Measurements from ENCODE around the gene AGAP5. TPM values are rescaled to one million over a fixed set of nuclear protein-coding genes. Genes with fewer than 3 reads are reported as not detected.
"Not testable (repeated sequence)": the region's sequence is repeated elsewhere in the genome, so short reads cannot be mapped to it uniquely, and the experiment has no call there.

The AGAP5 gene
- polyA plus RNA-seq, 3 donors, result 0.23 to 8.9 (median 0.44) TPM

DNA sequence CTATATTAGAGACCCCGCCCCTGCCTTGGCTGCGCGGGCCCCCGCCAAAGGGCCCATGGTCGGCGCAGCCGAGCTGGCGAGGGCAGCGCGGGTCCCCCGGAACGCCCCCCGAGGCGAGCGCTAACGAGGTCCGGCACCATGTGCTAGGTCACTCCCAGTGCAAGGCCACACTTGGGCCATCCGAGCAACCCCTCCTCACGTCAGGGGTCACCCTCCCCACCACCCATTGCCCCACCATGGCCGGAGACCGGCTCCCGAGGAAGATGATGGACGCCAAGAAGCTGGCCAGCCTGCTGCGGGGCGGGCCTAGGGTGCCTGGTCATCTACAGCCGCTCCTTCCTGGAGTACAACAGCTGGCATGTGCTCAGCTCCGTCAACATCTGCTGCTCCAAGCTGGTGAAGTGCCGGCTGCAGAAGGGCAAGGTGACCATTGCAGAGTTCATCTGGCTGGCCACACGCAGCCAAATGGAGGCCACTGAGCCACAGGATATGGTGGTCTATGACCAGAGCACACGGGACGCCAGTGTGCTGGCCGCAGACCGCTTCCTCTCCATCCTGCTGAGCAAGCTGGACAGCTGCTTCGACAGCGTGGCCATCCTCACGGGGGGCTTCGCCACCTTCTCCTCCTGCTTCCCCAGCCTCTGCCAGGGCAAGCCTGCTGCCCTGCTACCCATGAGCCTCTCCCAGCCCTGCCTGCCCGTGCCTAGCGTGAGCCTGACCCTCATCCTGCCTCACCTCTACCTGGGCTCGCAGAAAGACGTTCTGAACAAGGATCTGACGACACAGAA is 33.9 kb upstream of the AGAP5 start:
- Histone ChIP-seq H4K20me1 (ENCODE audit: insufficient read depth, low read length) (no peaks in the 10 kb centered on the region), H3K9me3 (replicated peaks in 1 of 2; ENCODE audit: control insufficient read depth in 1 of 2, insufficient read depth in 1 of 2, low read length in 2 of 2) (no peaks in the 10 kb centered on the region), H3K36me3 (replicated peaks in 1 of 2; ENCODE audit: control insufficient read depth in 1 of 2, insufficient read depth in 2 of 2, low read length in 2 of 2) (peaks cover 22 to 42% of the 10 kb centered on the region in 2 donors), H3K27ac (ENCODE audit: low read depth in 1 of 2, low read length in 2 of 2) (no peak overlapping the region), H3K4me3 (replicated peaks in 1 of 3; ENCODE audit: low read depth in 2 of 3, low read length in 3 of 3) (peak overlapping the region in 1 of 3 experiments; percentile 99), H2AFZ (ENCODE audit: insufficient read depth, low read depth, low read length, poor library complexity, severe bottlenecking) (no peak overlapping the region), H3K4me1 (ENCODE audit: control insufficient read depth in 1 of 2, insufficient read depth in 2 of 2, low read length in 2 of 2) (peaks cover 5 to 11% of the 10 kb centered on the region in 2 donors), H3K4me2 (replicated peaks; ENCODE audit: extremely low read depth, low read length, poor library complexity, severe bottlenecking) (peak overlapping the region; percentile 80), H3K27me3 (ENCODE audit: control insufficient read depth in 2 of 2, insufficient read depth in 2 of 2, low read length in 2 of 2) (no peaks in the 10 kb centered on the region), H3K79me2 (ENCODE audit: insufficient read depth, low read length) (peaks cover 40% of the 10 kb centered on the region), H3K9ac (ENCODE audit: insufficient read depth, low read length, poor library complexity, severe bottlenecking) (no peak overlapping the region)
- peaks cover 0 to 2% (median 0%) of the 10 kb centered on the region in 7 donors for H3K9me3 Mint-ChIP-seq
- WGBS (ENCODE audit: insufficient coverage), result 97% methylated on average over 41 of the region's 42 CpGs
- peaks cover 0 to 1% (median 0%) of the 10 kb centered on the region in 3 donors for H3K27me3 Mint-ChIP-seq (ENCODE audit: low read depth in 3 of 3)
- peaks cover 26 to 30% of the 10 kb centered on the region in 2 donors for H3K36me3 Mint-ChIP-seq
- peaks cover 8% of the 10 kb centered on the region for H3K4me1 Mint-ChIP-seq
- no peak for DNase-seq
- TF ChIP-seq, protein P1, sequence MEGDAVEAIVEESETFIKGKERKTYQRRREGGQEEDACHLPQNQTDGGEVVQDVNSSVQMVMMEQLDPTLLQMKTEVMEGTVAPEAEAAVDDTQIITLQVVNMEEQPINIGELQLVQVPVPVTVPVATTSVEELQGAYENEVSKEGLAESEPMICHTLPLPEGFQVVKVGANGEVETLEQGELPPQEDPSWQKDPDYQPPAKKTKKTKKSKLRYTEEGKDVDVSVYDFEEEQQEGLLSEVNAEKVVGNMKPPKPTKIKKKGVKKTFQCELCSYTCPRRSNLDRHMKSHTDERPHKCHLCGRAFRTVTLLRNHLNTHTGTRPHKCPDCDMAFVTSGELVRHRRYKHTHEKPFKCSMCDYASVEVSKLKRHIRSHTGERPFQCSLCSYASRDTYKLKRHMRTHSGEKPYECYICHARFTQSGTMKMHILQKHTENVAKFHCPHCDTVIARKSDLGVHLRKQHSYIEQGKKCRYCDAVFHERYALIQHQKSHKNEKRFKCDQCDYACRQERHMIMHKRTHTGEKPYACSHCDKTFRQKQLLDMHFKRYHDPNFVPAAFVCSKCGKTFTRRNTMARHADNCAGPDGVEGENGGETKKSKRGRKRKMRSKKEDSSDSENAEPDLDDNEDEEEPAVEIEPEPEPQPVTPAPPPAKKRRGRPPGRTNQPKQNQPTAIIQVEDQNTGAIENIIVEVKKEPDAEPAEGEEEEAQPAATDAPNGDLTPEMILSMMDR (IDR thresholded peaks at IDR 0.05), result no peak
- H3K4me3 Mint-ChIP-seq, result no peak overlapping the region
- peak overlapping the region in 2 of 7 donors; percentile 26 to 43 for H3K27ac Mint-ChIP-seq
- intact Hi-C loops (cut with micrococcal nuclease), result loop anchor here in 1 of 2 donors (2.0 kb wide), 1 partner anchor 41 kb away; a partner anchor contains a TSS

DNA sequence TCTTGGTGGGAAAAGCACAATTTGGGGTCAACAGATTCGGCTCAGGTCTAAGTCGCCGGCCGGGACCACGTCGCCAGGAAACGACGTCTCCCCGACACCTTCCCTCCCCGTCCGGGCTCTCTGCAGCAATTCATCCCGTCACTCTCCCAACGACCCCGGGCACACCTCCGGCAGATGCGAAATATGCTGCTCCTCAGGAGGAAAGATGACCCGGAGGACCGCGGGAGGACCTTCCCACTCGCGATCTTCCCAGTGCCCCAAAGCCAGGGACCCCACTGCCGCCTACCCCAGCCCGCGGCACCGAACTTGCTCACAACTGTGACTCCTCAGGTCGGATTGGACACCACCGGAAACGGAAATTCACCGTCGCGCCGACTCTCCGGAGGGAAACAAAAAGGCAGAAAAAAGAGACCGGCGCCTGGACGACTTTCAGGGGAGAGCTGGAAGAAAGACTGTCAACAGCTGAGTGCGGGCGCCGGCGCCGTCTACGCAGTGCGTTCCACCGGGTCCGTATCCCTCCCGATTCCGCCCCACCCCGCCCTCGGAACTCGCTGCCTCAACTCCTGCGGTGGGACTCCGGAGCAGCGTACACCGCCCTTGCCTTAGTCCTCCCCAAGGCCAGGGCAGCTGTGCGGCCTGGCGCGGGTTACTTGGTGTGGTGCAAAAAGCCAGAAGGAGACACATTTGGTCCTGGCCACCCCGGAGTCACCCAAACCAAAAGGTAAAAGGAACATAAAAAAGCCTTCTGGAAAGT is 32.4 kb upstream of the AGAP5 start:
- Mint-ChIP-seq H3K36me3 (peaks cover 31 to 37% of the 10 kb centered on the region in 2 donors), H3K4me1 (peaks cover 8% of the 10 kb centered on the region), H3K4me3 (peak overlapping the region; percentile 98 to 99), H3K9me3 (peaks cover 0 to 2% (median 0%) of the 10 kb centered on the region in 7 donors), H3K27ac (peak overlapping the region; percentile 97 to 99 (median 98)), H3K27me3 (ENCODE audit: low read depth in 3 of 3) (peaks cover 0 to 1% (median 0%) of the 10 kb centered on the region in 3 donors)
- H4K20me1 ChIP-seq (ENCODE audit: insufficient read depth, low read length), result no peaks in the 10 kb centered on the region
- peak overlapping the region; percentile 92 for H3K9ac ChIP-seq (ENCODE audit: insufficient read depth, low read length, poor library complexity, severe bottlenecking)
- peak; percentile 78 to 82 (median 79) for DNase-seq
- peaks cover 5 to 11% of the 10 kb centered on the region in 2 donors for H3K4me1 ChIP-seq (ENCODE audit: control insufficient read depth in 1 of 2, insufficient read depth in 2 of 2, low read length in 2 of 2)
- peak overlapping the region; percentile 87 to 99 (median 92) for H3K4me3 ChIP-seq (replicated peaks in 1 of 3; ENCODE audit: low read depth in 2 of 3, low read length in 3 of 3)
- H3K79me2 ChIP-seq (ENCODE audit: insufficient read depth, low read length), result peaks cover 40% of the 10 kb centered on the region
- no peaks in the 10 kb centered on the region for H3K27me3 ChIP-seq (ENCODE audit: control insufficient read depth in 2 of 2, insufficient read depth in 2 of 2, low read length in 2 of 2)
- peak overlapping the region; percentile 91 for H2AFZ ChIP-seq (ENCODE audit: insufficient read depth, low read depth, low read length, poor library complexity, severe bottlenecking)
- peak overlapping the region; percentile 82 to 92 for H3K27ac ChIP-seq (ENCODE audit: low read depth in 1 of 2, low read length in 2 of 2)
- TF ChIP-seq, protein P1 (IDR thresholded peaks at IDR 0.05), result no peak
- no peaks in the 10 kb centered on the region for H3K9me3 ChIP-seq (replicated peaks in 1 of 2; ENCODE audit: control insufficient read depth in 1 of 2, insufficient read depth in 1 of 2, low read length in 2 of 2)
- H3K36me3 ChIP-seq (replicated peaks in 1 of 2; ENCODE audit: control insufficient read depth in 1 of 2, insufficient read depth in 2 of 2, low read length in 2 of 2), result peaks cover 36 to 53% of the 10 kb centered on the region in 2 donors
- intact Hi-C loops (cut with micrococcal nuclease), result loop anchor here in 1 of 2 donors (2.0 kb wide), 1 partner anchor 42 kb away; a partner anchor contains a TSS
- peak overlapping the region; percentile 80 for H3K4me2 ChIP-seq (replicated peaks; ENCODE audit: extremely low read depth, low read length, poor library complexity, severe bottlenecking)
- under 1% methylated on average over 57 of the region's 58 CpGs for WGBS (ENCODE audit: insufficient coverage)

DNA sequence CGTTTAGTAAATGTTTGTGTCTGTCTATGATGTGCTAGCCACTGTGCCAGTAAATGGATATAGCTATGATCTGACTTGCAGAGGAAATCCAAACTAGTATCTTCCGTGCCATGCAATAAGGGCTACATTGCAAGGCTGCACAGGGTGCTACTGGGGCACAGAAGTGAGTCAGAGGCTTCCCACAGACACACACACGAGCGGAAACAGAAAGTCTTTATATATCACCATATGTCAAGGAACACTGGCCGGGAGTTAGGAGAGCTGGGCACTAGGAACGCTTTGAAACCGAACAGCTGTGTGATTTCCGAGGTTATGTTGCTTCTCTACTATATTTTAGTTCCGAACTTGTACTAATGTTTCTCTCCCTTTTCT is 31.9 kb upstream of the AGAP5 start:
- not testable (repeated sequence) for H3K4me1 Mint-ChIP-seq; H4K20me1 ChIP-seq (ENCODE audit: insufficient read depth, low read length); H3K27me3 ChIP-seq (ENCODE audit: control insufficient read depth in 2 of 2, insufficient read depth in 2 of 2, low read length in 2 of 2); H3K9me3 ChIP-seq (replicated peaks in 1 of 2; ENCODE audit: control insufficient read depth in 1 of 2, insufficient read depth in 1 of 2, low read length in 2 of 2); H3K9me3 Mint-ChIP-seq; H3K27me3 Mint-ChIP-seq (ENCODE audit: low read depth in 3 of 3)
- Histone ChIP-seq H2AFZ (ENCODE audit: insufficient read depth, low read depth, low read length, poor library complexity, severe bottlenecking) (peak overlapping the region; percentile 91), H3K9ac (ENCODE audit: insufficient read depth, low read length, poor library complexity, severe bottlenecking) (peak overlapping the region; percentile 92), H3K4me3 (replicated peaks in 1 of 3; ENCODE audit: low read depth in 2 of 3, low read length in 3 of 3) (peak overlapping the region; percentile 87 to 99 (median 92)), H3K36me3 (replicated peaks in 1 of 2; ENCODE audit: control insufficient read depth in 1 of 2, insufficient read depth in 2 of 2, low read length in 2 of 2) (peaks cover 40 to 54% of the 10 kb centered on the region in 2 donors), H3K79me2 (ENCODE audit: insufficient read depth, low read length) (peaks cover 39% of the 10 kb centered on the region), H3K27ac (ENCODE audit: low read depth in 1 of 2, low read length in 2 of 2) (peak overlapping the region; percentile 82 to 92), H3K4me1 (ENCODE audit: control insufficient read depth in 1 of 2, insufficient read depth in 2 of 2, low read length in 2 of 2) (peaks cover 5 to 11% of the 10 kb centered on the region in 2 donors), H3K4me2 (replicated peaks; ENCODE audit: extremely low read depth, low read length, poor library complexity, severe bottlenecking) (peak overlapping the region; percentile 80)
- H3K27ac Mint-ChIP-seq, result peak overlapping the region; percentile 97 to 99 (median 98)
- peak; percentile 10 to 77 (median 54) for DNase-seq
- peaks cover 33 to 36% of the 10 kb centered on the region in 2 donors for H3K36me3 Mint-ChIP-seq
- intact Hi-C loops (cut with micrococcal nuclease), result loop anchor here in 1 of 2 donors (2.0 kb wide), 1 partner anchor 43 kb away; a partner anchor contains a TSS
- WGBS (ENCODE audit: insufficient coverage), result 0% methylated on average over 1 of the region's 9 CpGs
- H3K4me3 Mint-ChIP-seq, result peak overlapping the region; percentile 98 to 99
